ENCODE results near the gene HTT.

The HTT gene

GRCh38 chr4:3267576-3268394 is 193.3 kb downstream of the HTT start:
- H3K4me3 ChIP-seq (replicated peaks in 1 of 2; ENCODE audit: low read depth in 2 of 2, low read length in 2 of 2) = no peak overlapping the region
- TF ChIP-seq CTCF (IDR thresholded peaks at IDR 0.05; ENCODE audit: low read depth, low read length) = no peak
- no peak for DNase-seq (ENCODE audit: low read depth in 2 of 2)

DNA sequence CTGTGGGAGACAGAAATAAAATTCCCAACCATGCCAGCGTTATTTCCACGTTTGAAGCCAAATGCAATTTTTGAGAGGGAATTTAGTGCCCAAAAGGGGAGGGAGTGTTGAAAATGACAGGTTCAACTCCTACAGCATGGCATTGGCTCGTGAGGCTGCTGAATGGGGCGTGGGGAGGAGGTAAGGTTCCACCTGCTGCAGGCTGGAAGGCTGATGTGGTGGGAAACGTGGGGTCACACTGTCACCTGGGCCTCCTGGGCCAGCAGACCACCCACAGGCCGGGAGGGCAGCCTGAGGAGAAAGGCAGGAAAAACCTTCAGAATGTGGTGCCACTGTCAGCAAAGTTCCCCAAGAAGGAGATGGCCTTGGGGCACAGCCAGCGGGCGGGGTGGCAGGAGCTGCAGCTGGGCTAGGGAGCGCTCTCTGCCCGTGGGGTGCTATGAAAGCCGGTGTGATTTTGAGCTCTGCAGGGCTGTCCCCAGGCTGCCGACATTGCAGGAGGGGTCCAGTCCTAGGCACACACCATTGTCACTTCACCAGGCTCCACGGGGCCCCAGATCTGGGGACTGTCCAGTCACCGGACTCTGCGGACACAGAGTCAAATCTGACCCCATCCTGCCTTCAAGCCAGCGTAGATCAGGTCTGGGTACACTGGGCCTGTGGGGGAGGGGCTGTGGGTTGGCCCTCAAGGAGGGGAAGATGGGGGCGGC is 194.1 kb downstream of the HTT start:
- DNase-seq (ENCODE audit: low read depth in 2 of 2) = no peak
- H3K4me3 ChIP-seq (replicated peaks in 1 of 2; ENCODE audit: low read depth in 2 of 2, low read length in 2 of 2) = no peak overlapping the region
- TF ChIP-seq CTCF (IDR thresholded peaks at IDR 0.05; ENCODE audit: low read depth, low read length) = no peak

GRCh38 chr4:3269105-3269927 is 194.8 kb downstream of the HTT start:
- no peak overlapping the region for H3K4me3 ChIP-seq (replicated peaks in 1 of 2; ENCODE audit: low read depth in 2 of 2, low read length in 2 of 2)
- DNase-seq (ENCODE audit: low read depth in 2 of 2) = no peak
- no peak for TF ChIP-seq CTCF (IDR thresholded peaks at IDR 0.05; ENCODE audit: low read depth, low read length)

- TF ChIP-seq CTCF (IDR thresholded peaks at IDR 0.05; ENCODE audit: low read depth, low read length) = no peak
- no peak for DNase-seq (ENCODE audit: low read depth in 2 of 2)
- H3K4me3 ChIP-seq (replicated peaks in 1 of 2; ENCODE audit: low read depth in 2 of 2, low read length in 2 of 2) = no peak overlapping the region
Measured at GRCh38 chr4:3269991-3270611, 195.6 kb downstream of the HTT start.

DNA sequence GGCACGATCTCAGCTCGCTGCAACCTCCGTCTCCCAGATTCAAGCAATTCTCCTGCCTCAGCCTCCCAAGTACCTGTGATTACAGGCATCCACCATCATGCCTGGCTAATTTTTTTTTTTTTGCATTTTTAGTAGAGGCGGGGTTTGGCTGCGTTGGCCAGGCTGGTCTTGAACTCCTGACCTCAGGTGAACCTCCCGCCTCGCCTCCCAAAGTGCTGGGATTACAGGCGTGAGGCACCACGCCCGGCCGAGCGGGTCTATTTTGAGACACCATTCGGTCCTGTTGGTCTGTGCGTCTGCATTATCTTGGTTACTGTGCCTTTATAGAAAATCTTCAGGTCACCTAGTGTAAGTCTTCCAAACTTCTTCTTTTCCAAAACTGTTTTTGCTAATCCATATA is 196.7 kb downstream of the HTT start:
- DNase-seq (ENCODE audit: low read depth in 2 of 2) = no peak
- no peak for TF ChIP-seq CTCF (IDR thresholded peaks at IDR 0.05; ENCODE audit: low read depth, low read length)
- no peak overlapping the region for H3K4me3 ChIP-seq (replicated peaks in 1 of 2; ENCODE audit: low read depth in 2 of 2, low read length in 2 of 2)

DNA sequence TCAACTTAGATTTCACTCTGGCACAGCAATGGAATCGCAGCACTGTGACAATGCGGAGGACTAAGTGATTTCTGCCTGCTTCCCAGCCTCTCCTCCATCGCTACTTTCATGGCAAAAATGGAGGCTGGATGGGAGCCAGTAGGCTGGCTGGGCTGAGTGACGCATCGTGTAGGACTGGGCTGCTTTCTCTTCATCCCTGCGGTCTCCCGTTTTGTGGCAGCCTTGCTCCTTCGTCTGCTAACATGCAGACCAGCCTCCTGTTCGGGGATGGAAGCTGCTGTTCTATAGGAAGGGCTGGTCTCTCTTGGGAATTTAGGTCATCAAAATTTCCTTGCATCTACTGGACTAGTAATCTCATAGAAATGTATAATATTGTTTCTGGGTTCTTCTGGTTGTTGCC is 202.5 kb downstream of the HTT start:
- no peak for TF ChIP-seq CTCF (IDR thresholded peaks at IDR 0.05; ENCODE audit: low read depth, low read length)
- H3K4me3 ChIP-seq (replicated peaks in 1 of 2; ENCODE audit: low read depth in 2 of 2, low read length in 2 of 2) = no peak overlapping the region
- DNase-seq (ENCODE audit: low read depth in 2 of 2) = peak; percentile 50 to 77
